HCT116 (cell line): ENCODE results near the gene CAMK1D.

Experiments used
- CBX3 ChIP-seq: IDR thresholded peaks from 2 replicates; pipeline ENCODE4 v1.6.1; 2012; ENCODE audit warnings: low read depth
- CTCF ChIP-seq, 3 experiments: fragments of 200-600 bp in 1 of 3; sonication (generic) in 1 of 3; IDR thresholded peaks in 2 of 3; conservative IDR thresholded peaks in 1 of 3; 2 replicates each; pipeline ENCODE4 v1.5.1; 2012 to 2017; ENCODE audit warnings: low read depth in 2 of 3, low read length in 2 of 3, antibody characterized with exemption in 1 of 3, borderline replicate concordance in 1 of 3, control low read depth in 1 of 3, mild to moderate bottlenecking in 1 of 3, mixed read lengths in 1 of 3, mixed run types in 1 of 3, moderate library complexity in 1 of 3; ENCODE audit not compliant: insufficient read depth in 1 of 3
- JUND ChIP-seq: IDR thresholded peaks from 2 replicates; pipeline ENCODE4 v1.6.1; 2012
- MAX ChIP-seq: IDR thresholded peaks from 2 replicates; pipeline ENCODE4 v1.6.1; 2012
- POLR2AphosphoS5 ChIP-seq: IDR thresholded peaks from 2 replicates; pipeline ENCODE4 v1.6.1; 2011; ENCODE audit warnings: mild to moderate bottlenecking, low read depth, low read length, moderate library complexity
- RAD21 ChIP-seq: IDR thresholded peaks from 2 replicates; pipeline ENCODE4 v1.6.1; 2012; ENCODE audit warnings: low read depth, mild to moderate bottlenecking
- ZBTB33 ChIP-seq: IDR thresholded peaks from 2 replicates; pipeline ENCODE4 v1.6.1; 2011; ENCODE audit warnings: mild to moderate bottlenecking, low read length, moderate library complexity; ENCODE audit not compliant: insufficient replicate concordance; ENCODE audit errors: extremely low read depth

- TF ChIP-seq CTCF (IDR thresholded peaks at IDR 0.05 in 2 of 3, conservative IDR thresholded peaks at IDR 0.05 in 1 of 3; ENCODE audit: borderline replicate concordance in 1 of 3, insufficient read depth in 1 of 3, low read depth in 2 of 3, low read length in 2 of 3) (no peak), JUND (no peak), POLR2AphosphoS5 (no peak), ZBTB33 (no peak), CBX3 (no peak), RAD21 (no peak), MAX (no peak)
Observed at GRCh38 chr10:12843296-12843945, 494.1 kb downstream of the CAMK1D start.
